Bronchial epithelial cell (primary cell): ENCODE measurements around the gene DDO. TPM values are rescaled to one million over a fixed set of nuclear protein-coding genes. Genes with fewer than 3 reads are reported as not detected.

Source experiments
- DNase-seq: peaks from one replicate; pipeline ENCODE4 v3.0.0-alpha.2; 2010; ENCODE audit warnings: low read depth
- FAIRE-seq: peaks from 2 replicates; lab custom pipeline; 2011; peaks lifted over from hg19 to GRCh38; lab: Jason Lieb, UNC
- H3K27me3 ChIP-seq: 2 replicates; pipeline ENCODE4 v1.5.1; 2011; ENCODE audit warnings: low read length; ENCODE audit not compliant: control insufficient read depth, insufficient read depth
- H3K36me3 ChIP-seq: 2 replicates; pipeline ENCODE4 v1.5.1; 2011; ENCODE audit warnings: low read length; ENCODE audit not compliant: control insufficient read depth, insufficient read depth
- H3K4me3 ChIP-seq: 2 replicates; pipeline ENCODE4 v1.5.1; 2011; ENCODE audit warnings: mild to moderate bottlenecking, low read depth, low read length, control low read depth
- CTCF ChIP-seq: IDR thresholded peaks from 2 replicates; pipeline ENCODE4 v1.5.1; 2011; ENCODE audit warnings: mild to moderate bottlenecking, moderate library complexity, low read length, control low read depth, inconsistent platforms; ENCODE audit not compliant: insufficient read depth, severe bottlenecking
- total RNA-seq: library from RNA; depleted of rRNA; stranded (reverse); fragments of >200 nt; gene quantifications from 2 replicates; pipeline ENCODE4 v1.2.1, GENCODE V29; 2014

Gene DDO
- total RNA-seq, 1 donor from 2014 or later = not detected

DNA sequence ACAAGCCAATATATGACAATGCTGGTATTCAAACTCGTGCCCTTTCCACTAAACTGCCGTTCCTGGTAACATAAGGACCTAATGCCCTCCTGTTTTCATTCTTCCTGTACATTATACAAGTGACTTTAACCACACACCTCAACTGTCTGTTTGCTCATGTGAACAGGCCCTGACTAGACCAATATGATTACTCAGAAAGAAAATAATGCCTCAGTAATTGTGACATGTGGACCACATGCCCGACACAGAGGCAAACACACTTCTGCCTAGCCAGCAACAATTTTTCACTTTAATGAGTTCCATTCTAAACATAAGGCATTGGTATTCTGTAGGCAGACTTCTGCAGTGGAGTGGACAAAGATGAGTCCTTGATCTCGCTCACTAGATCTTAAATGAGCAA is 31.0 kb upstream of the DDO start:
- Histone ChIP-seq H3K4me3 (no peak overlapping the region), H3K36me3 (no peaks in the 10 kb centered on the region), H3K27me3 (no peaks in the 10 kb centered on the region)
- TF ChIP-seq CTCF = no peak
- DNase-seq (peak; percentile 93), FAIRE-seq (peak; percentile 7)

- Histone ChIP-seq H3K4me3 (no peak overlapping the region), H3K27me3 (no peaks in the 10 kb centered on the region), H3K36me3 (no peaks in the 10 kb centered on the region)
- TF ChIP-seq CTCF = no peak
- DNase-seq (no peak), FAIRE-seq (no peak)
Observed at GRCh38 chr6:110440026-110440425, 24.7 kb upstream of the DDO start.

DNA sequence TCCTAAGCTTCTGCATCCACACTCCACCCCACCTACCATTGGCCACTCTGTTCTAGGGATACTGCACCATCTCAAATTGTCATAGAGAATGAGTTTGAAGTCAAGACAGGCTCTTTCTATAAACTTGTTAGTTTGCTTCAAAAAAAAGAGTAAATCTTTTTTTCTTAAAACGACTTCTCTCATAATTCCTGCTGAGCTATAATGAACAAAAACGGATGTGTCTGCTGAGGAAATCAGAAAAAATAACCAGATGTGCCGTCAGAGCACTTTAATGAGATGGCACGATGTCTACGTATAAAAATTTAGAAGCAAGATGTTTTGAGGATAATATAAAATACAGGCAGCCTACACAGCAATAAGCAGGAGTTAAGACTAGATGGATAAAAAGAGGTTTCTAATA is 24.0 kb upstream of the DDO start:
- Histone ChIP-seq H3K4me3 (no peak overlapping the region), H3K27me3 (no peaks in the 10 kb centered on the region), H3K36me3 (no peaks in the 10 kb centered on the region)
- TF ChIP-seq CTCF = no peak
- FAIRE-seq = no peak
- DNase-seq = no peak

DNA sequence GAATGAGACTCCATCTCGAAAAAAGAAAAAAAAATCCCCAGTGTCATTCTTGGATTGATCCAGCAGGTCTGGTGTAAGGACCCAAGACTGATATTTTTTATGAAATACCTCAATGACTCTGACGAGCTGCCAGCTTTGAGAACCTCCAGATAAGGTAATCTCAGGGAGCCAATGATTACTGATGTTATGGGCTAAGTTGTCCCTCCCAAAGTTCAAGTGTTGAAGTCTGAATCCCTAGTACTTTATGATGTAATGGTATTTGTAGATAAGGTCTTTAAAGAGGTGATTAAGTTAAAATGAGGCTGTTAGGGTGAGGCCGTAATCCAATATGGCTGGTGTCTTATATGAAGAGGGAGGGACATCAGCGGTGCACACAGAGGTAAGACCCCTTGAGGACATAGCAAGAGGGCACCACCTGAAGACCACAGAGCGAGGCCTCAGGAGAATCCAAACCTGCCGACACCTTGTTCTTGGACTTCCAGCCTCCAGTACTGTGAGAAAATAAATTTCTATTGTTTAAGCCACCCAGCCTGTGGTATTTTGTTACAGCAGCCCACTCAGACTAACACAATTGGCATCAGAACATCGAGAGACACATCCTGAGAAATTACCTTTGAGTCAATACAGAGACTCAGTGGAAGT is 19.7 kb upstream of the DDO start:
- Histone ChIP-seq H3K27me3 (peaks cover 2% of the 10 kb centered on the region), H3K4me3 (no peak overlapping the region), H3K36me3 (no peaks in the 10 kb centered on the region)
- FAIRE-seq = no peak
- no peak for TF ChIP-seq CTCF
- no peak for DNase-seq

DNA sequence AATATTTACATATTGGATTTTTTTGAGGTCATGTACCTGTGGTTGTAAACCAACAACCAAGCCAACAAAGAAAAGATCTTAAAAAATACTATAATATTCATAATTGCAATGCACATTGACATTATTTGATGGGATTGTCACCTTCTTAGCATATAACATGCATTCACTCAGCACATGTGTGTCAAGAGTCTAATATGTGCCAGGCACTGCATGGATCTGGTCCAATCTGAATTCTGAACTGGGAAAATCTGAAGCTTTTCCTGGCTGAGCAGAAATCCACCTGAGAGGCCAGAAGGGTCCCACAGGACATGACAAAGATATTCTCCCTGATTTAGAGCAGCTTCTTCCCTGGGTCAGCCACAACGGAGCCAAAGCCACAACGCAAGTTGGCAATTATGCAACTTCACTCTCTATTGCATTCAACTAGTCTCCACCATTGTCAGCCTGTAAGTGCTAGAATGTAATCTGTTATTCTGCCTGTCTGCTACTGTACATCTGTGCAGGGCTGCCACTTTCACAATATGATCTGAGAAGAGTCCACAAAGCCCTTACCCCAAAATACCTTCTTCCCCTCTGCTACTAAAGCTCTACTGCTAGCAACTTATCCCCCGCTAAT is 17.0 kb upstream of the DDO start:
- Histone ChIP-seq H3K36me3 (no peaks in the 10 kb centered on the region), H3K4me3 (no peak overlapping the region), H3K27me3 (peaks cover 2% of the 10 kb centered on the region)
- DNase-seq (no peak), FAIRE-seq (no peak)
- no peak for TF ChIP-seq CTCF
